GM21526 (cell line): ENCODE results near the gene CCDC196.
"Not testable (repeated sequence)": the region's sequence is repeated elsewhere in the genome, so short reads cannot be mapped to it uniquely, and the experiment has no call there.

ENCODE experiments used
- ATAC-seq: cut with Tn5 transposase; IDR thresholded peaks from one replicate; pipeline ENCODE4 v1.9.1; 2021; ENCODE audit warnings: moderate library complexity; ENCODE audit not compliant: unreplicated experiment, low FRiP score

Gene CCDC196

DNA sequence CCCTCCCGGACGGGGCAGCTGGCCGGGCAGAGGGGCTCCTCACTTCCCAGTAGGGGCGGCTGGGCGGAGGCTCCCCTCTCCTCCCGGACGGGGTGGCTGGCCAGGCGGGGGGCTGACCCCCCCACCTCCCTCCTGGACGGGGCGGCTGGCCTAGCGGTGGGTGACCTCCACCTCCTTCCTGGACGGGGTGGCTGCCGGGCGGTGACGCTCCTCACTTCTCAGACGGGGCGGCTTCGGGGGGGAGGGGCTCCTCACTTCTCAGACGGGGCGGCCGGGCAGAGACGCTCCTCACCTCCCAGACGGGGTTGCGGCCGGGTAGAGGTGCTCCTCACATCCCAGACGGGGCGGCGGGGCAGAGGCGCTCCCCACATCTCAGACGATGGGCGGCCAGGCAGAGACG lies 59.6 kb downstream of the CCDC196 start:
- not testable (repeated sequence) for ATAC-seq
